Epidermal melanocyte (primary cell): ENCODE results near the gene SHMT1.
A peak's percentile ranks its signal among the peaks of the same experiment; 100 is the strongest.
"Not testable (repeated sequence)": the region's sequence is repeated elsewhere in the genome, so short reads cannot be mapped to it uniquely, and the experiment has no call there.

Experiments
- DNase-seq: peaks from one replicate; pipeline ENCODE4 v3.0.0; 2011; ENCODE audit warnings: low spot score; ENCODE audit not compliant: insufficient read length

Gene SHMT1

GRCh38 chr17:18378614-18379013, 15.3 kb upstream of the SHMT1 start:
- not testable (repeated sequence) for DNase-seq

- DNase-seq: no peak
Measured at GRCh38 chr17:18378205-18378505, 14.8 kb upstream of the SHMT1 start.

GRCh38 chr17:18377437-18378204, 14.3 kb upstream of the SHMT1 start, which contains the start of gene EVPLL:
TSS of gene EVPLL (plus strand) at chr17:18377778. CDS start at chr17:18380938, 3,160 bp downstream.
- DNase-seq: no peak

- no peak for DNase-seq
Measured at GRCh38 chr17:18374216-18374615, 10.9 kb upstream of the SHMT1 start.

GRCh38 chr17:18373181-18373580, 9.8 kb upstream of the SHMT1 start:
- not testable (repeated sequence) for DNase-seq

- DNase-seq: no peak
Measured at GRCh38 chr17:18371455-18371854, 8.1 kb upstream of the SHMT1 start.

GRCh38 chr17:18370761-18371160, 7.4 kb upstream of the SHMT1 start:
- no peak for DNase-seq

- no peak for DNase-seq
Measured at GRCh38 chr17:18368946-18369345, 5.6 kb upstream of the SHMT1 start.

GRCh38 chr17:18364166-18364565, 816 bp upstream of the SHMT1 start:
- DNase-seq: no peak

- peak; percentile 59 for DNase-seq
Measured at GRCh38 chr17:18362698-18363100, 651 bp downstream of the SHMT1 start.

GRCh38 chr17:18361837-18362697, 1.3 kb downstream of the SHMT1 start:
- no peak for DNase-seq

- no peak for DNase-seq
Measured at GRCh38 chr17:18360518-18360917, 2.8 kb downstream of the SHMT1 start.

GRCh38 chr17:18356624-18357023, 6.7 kb downstream of the SHMT1 start:
- no peak for DNase-seq

- DNase-seq: no peak
Measured at GRCh38 chr17:18353541-18353940, 9.8 kb downstream of the SHMT1 start.

- DNase-seq: no peak
Measured at GRCh38 chr17:18344021-18344420, 19.3 kb downstream of the SHMT1 start.

GRCh38 chr17:18339933-18340332, 23.4 kb downstream of the SHMT1 start:
- DNase-seq: no peak

- not testable (repeated sequence) for DNase-seq
Measured at GRCh38 chr17:18338158-18338557, 25.2 kb downstream of the SHMT1 start.

GRCh38 chr17:18332909-18333489, 30.4 kb downstream of the SHMT1 start:
- no peak for DNase-seq

- DNase-seq: no peak
Measured at GRCh38 chr17:18331879-18332278, 31.5 kb downstream of the SHMT1 start.

GRCh38 chr17:18328643-18329204, 34.6 kb downstream of the SHMT1 start:
- no peak for DNase-seq

GRCh38 chr17:18327556-18327955, 35.8 kb downstream of the SHMT1 start:
- DNase-seq: no peak

GRCh38 chr17:18327093-18327492, 36.3 kb downstream of the SHMT1 start:
- no peak for DNase-seq
